ENCODE measurements around the gene DEFB113.

DNA sequence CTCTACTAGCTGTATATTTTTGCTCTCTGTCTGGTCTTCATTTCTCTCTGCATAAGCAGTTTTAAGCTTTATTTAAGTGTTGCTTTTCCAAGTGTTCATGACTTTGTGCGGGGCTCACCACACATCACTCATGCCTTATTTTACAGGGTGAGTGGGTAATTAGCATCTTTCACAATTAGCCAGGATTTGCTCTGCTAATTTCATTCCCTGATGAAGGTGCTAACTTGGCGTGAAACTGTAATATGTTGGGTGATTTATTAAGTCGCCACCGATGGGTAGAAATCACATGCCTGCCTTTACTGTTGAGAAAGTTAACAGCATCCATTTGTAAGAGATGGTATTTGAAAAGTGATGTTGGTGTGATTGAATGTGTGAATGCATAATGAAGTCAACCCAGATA is 50.2 kb downstream of the DEFB113 start:
- no peak for TF ChIP-seq POLR2A (IDR thresholded peaks at IDR 0.05; ENCODE audit: low read length)
- TF ChIP-seq GATA1 (IDR thresholded peaks at IDR 0.05; ENCODE audit: low read depth, low read length): no peak
